H54 (cell line): ENCODE measurements around the gene ATP6V0E1.

Experiments
- DNase-seq: peaks from one replicate; pipeline ENCODE4 v3.0.0; 2011; ENCODE audit warnings: low spot score, mixed read lengths; ENCODE audit not compliant: insufficient read length
- FAIRE-seq: peaks from 3 replicates; lab custom pipeline; 2011; peaks lifted over from hg19 to GRCh38; lab: Jason Lieb, UNC
- POLR2A ChIP-seq: IDR thresholded peaks from 2 replicates; pipeline ENCODE4 v1.6.1; 2011; ENCODE audit warnings: low read depth, mild to moderate bottlenecking, low read length

The ATP6V0E1 gene

DNA sequence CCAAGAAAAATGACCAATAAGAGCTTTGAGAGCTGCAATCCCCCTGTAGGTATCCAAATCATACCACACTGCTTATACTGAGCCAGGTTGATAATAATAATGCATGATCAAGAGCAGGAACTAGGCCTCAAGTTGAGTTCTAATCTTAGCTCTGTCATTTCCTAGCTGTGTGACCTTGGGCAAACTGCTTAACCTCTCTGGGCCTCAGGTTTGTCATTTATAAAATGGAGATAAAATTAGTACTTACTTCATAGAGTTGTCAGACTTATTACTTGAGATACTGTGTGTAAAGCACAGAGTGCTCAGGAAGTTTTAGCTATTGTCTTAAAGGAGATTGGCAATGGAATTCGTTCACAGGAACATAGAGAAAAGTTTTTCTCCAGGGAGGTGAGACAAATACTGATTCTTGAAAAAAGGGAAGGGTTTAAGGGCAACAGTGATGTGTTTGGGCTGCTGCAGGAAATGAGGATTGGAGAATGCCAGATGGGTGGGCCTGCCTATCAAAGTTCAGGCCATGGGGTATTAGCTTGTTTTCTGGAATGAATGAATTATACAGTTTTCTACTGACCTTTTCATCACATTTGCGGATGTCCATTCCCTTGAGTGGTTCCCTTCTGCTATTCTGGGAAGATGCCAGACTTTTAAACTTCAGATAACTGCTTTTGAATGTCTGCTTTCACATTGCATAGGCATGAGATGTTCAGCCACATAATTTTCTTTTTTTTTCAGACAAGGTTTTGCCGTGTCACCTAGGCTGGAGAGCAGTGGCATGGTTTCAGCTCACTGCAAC, 10.2 kb upstream of the ATP6V0E1 start:
- no peak for TF ChIP-seq POLR2A
- DNase-seq (no peak), FAIRE-seq (no peak)

DNA sequence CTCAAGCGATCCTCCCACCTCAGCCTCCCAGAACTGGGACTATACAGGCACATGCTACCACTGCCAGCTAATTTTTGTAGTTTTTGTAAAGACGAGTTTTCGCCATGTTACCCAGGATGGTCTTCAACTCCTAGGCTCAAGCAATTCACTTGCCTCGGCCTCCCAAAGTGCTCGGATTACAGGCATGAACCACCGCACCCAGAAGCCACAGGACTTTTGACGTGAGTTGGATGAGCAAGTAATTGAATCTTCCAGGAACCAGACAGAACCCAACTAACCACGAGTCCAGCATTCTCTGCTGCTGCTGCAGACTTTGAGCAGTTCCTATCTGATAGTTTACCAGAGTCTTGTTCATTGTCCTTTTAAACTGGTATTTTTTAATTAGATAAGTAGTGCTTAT, 9.6 kb upstream of the ATP6V0E1 start:
- FAIRE-seq = no peak

DNA sequence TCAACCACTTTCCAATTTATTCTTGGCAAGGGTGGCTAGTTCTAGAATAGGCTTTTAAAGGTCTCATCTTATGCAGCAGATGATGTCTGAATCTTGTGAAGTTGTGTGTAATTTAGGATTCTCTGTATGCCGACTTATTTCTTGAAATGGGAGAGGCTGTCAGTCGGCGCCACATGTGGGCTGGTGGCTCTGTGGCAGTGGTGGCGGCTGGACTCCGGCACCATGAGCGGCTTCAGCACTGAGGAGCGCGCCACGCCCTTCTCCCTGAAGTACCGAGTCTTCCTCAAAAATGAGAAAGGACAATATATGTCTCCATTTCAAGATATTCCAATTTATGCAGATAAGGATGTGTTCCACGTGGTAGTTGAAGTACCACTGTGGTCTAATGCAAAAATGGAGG, 8.3 kb upstream of the ATP6V0E1 start:
- DNase-seq (no peak), FAIRE-seq (no peak)
- no peak for TF ChIP-seq POLR2A

More for the DNA sequence above, 9.6 kb upstream of the ATP6V0E1 start:
- DNase-seq = no peak
- TF ChIP-seq POLR2A = no peak

DNA sequence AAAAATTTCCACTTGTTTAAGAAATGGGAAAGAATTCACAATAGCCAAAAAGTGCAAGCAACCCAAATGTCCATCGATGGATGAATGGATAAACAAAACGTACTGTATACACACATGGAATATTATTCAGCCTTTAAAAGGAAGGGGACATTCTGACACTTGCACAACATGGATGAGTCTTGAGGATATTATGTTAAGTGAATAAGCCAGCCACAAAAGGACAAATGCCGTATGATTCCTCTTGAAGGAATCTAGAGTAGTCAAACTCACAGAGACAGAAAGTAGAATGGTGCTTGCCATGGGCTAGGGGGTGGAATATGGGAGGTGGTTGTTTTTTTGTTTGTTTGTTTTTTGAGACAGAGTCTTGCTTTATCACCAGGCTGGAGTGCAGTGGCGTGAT, 3.8 kb upstream of the ATP6V0E1 start:
- DNase-seq = no peak
- TF ChIP-seq POLR2A = no peak
- no peak for FAIRE-seq

DNA sequence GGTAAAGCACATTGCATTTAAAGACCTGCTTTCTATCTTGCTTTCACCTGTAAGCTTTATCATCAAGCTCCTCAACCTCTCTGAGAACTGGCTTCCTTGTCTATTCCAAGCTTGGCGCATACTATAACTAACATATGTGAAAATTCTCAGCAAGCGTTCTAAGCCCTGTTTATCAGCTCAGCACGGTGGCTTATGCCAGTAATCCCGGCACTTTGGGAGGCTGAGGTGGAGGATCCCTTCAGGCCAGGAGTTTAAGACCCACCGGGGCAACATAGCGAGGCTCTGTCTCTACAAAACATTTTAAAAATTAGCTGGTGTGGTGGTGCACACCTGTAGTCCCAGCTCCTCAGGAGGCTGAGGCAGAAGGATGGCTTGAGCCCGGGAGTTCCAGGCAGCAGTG, 1.6 kb upstream of the ATP6V0E1 start:
- no peak for TF ChIP-seq POLR2A
- no peak for FAIRE-seq
- no peak for DNase-seq

DNA sequence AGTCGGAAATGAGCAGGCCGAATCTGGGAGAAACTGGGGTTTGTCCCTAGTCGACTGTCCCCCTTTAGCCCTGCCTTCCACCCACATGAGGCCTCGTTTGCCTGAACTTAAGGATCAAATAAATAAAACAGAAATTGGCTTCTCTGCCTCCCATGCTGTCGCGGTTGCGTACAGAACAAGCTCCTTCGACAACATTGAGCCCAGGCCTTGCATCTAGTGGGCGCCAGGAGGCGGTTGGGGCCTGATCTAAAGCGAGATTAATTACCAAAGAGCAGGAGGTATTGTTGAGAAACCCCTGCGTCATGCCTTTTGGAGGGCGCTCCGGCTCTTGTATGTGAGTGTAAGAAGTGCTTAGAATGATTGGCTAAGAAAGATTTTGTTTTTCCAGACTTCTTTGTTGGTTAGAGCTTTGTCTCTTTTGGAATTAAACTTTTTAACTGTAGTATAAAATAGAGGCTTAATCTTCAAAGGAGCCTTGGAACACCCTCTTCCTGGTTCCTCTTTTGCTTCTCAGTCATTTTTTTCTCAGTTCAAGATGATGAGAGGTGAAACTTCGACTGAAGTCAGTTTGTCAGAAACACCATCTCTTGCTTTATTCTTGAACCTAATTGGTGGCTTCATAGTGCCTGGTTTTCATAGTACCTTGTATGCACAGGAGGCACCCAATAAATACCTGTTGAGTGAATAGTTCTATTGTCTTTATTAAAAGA, 828 bp downstream of the ATP6V0E1 start:
- FAIRE-seq = no peak

DNA sequence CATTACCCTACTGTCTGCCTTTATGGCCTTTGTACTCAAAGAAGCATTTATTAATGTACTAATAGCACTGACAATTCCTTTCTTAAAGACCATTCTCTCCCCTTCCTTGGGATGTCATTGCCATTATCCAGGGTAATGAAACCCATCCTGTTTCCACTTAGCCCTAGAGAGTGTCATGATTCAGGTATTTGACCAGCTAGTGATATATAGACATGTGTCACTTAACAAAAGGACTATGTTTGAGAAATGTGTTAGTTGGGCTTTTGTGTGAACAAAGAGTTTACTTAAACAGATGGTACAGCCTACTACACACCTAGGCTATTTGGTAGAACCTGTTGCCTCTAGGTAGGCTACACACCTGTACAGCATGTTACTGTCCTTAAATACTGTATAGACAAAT, 2.0 kb downstream of the ATP6V0E1 start:
- FAIRE-seq (no peak), DNase-seq (no peak)

More for the DNA sequence above, 828 bp downstream of the ATP6V0E1 start:
- TF ChIP-seq POLR2A = no peak
- peak; percentile 53 for DNase-seq

DNA sequence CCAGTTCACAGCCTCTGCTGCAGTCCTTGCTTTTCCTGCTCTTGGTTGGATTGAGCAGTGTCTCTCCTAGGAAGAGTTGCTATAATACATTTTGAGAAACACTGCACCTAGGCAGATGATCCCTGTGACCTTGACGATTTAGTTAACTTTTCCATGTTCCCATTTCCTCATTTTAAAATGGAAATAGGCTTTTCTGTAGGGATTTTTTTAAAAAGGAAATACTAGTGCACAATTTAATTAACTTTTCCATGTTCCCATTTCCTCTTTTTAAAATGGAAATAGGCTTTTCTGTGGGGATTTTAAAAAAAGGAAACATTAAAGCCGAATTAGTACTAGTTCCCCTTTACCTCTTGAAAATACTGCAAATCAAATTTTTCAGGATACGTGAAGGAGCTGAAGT, 4.7 kb downstream of the ATP6V0E1 start:
- no peak for TF ChIP-seq POLR2A
- no peak for FAIRE-seq
- no peak for DNase-seq

More for the DNA sequence above, 2.0 kb downstream of the ATP6V0E1 start:
- no peak for TF ChIP-seq POLR2A

DNA sequence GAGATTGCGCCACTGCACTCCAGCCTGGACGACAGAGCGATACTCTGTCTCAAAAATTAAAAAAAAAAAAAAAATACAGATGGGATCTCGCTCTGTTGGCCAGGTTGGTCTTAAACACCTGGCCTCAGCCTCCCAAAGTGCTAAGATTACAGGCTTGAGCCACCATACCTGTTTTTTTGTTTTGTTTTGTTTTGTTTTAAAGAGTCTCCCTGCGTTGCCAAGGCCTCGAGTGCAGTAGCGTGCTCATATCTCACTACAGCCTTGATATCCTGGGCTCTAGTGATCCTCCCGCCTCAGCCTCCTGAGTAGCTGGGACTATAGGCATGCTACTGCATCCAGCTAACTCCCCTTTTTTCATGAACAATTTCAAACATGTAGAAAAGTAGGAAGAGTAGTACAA, 7.2 kb downstream of the ATP6V0E1 start:
- TF ChIP-seq POLR2A = no peak
- no peak for FAIRE-seq
- no peak for DNase-seq

DNA sequence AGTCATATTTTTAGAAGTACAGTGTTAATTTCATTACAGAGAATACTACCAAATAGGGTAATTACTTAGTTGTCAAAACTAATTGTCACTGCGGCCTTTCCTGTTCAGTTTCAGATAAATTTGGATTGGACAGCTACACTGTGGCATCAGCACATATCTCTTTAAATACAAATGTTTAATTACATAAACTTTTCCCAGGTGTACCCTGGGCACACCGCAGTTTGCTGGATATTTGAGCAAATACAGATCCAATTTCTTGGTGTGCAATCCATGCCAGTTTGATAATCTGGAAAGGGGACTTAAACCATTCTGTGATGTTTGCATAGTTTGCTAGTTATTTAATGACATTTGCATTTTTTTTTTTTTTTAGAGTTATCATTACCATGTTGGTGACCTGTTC, 10.8 kb downstream of the ATP6V0E1 start:
- no peak for TF ChIP-seq POLR2A
- DNase-seq = no peak
- no peak for FAIRE-seq

DNA sequence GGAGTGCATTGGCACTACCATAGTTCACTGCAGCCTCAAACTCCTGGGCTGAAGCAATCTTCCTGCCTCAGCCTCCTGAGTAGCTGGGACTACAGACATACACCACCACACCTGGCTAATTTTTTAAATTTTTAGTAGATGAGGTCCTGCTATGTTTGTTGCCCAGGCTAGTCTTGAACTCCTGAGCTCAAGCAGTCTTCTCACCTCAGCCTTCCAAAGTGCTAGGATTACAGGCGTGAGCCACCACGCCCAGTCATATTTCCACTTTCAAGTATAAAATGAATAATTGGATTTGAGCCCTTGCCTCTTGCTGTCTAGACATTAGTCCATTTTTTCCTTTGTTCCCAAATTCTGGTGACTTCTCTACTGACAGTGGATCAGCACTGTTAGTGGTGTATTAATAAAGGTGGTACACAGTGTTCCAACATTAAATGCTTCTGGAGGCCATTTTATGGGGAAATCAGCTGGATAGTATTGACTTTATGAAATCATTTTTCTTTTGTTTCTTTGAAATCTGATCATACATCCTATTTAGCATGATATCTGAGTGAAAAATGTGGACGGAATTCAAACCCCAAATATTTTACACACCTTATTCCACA, 15.9 kb downstream of the ATP6V0E1 start:
- TF ChIP-seq POLR2A = no peak
- DNase-seq (no peak), FAIRE-seq (no peak)

DNA sequence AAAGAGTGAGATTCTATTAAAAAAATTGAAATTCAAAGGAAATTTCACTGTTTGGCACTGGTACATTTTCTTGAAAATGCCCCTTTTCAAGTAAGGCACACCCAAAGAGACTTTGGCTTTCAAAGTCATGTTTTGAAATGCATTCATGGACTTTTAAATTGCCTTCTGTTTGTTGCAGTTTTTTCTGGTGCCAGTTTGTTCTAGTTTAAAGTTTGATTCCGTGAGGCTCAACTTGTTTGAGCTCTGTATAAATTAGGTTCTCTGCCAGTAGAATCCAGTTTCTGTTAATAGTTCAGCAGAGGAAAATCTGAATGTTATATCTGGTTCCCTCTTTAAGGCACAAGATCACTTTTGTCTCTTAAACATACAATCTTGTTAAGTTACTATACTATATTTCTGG, 16.4 kb downstream of the ATP6V0E1 start:
- no peak for TF ChIP-seq POLR2A
- DNase-seq = no peak
- FAIRE-seq = no peak

DNA sequence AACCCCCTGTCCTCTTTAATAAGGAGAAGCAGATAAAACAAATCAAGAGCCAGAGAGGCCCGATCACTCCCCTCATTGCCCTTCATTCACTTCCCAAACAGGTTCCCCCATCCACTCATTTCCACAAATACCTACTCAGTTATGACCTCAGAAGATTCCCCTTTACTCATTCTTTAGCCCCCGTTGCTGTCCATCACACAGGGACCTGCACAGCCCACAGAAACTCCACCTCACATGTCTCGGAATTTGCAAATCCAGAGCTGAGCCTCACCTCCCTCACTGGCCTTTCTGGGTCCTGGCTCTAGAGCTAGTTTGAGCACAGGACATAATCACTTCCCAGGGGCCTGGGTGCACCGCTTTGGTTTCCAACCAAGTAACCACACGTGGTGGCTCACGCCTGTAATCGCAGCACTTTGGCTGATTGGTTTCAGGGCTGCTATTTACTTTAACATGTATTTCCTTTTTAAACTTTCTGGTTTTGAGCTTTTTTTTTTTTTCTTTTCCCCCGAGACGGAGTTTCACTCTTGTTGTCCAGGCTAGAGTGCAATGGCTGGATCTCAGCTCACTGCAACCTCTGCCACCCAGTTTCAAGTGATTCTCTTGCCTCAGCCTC, 17.8 kb downstream of the ATP6V0E1 start:
- DNase-seq (no peak), FAIRE-seq (no peak)
- TF ChIP-seq POLR2A = no peak

DNA sequence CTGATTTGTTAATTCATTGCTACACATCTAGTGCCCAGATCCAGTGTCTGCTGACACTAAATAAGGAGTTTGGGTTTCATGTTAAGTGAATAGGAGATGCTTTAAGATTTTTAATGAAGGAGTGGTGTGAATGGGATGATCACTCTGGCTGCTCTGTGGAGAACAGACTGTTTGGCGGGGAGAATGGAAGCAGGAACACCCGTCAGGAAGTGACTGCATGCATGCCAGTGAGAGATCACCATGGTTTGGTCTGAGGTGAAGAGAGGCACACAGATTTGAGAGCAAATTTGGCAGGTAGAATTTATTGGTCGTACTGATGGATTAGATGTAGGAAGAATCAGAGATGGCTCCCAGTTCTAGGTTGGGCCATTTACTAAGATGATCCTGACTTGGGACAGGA, 19.8 kb downstream of the ATP6V0E1 start:
- no peak for FAIRE-seq
- TF ChIP-seq POLR2A = no peak
- DNase-seq = no peak
